ENCODE results near the gene GSTA2. TPM values are rescaled to one million over a fixed set of nuclear protein-coding genes. Genes with fewer than 3 reads are reported as not detected.
"Not testable (repeated sequence)": the region's sequence is repeated elsewhere in the genome, so short reads cannot be mapped to it uniquely, and the experiment has no call there.

GSTA2 gene
- not detected for total RNA-seq

DNA sequence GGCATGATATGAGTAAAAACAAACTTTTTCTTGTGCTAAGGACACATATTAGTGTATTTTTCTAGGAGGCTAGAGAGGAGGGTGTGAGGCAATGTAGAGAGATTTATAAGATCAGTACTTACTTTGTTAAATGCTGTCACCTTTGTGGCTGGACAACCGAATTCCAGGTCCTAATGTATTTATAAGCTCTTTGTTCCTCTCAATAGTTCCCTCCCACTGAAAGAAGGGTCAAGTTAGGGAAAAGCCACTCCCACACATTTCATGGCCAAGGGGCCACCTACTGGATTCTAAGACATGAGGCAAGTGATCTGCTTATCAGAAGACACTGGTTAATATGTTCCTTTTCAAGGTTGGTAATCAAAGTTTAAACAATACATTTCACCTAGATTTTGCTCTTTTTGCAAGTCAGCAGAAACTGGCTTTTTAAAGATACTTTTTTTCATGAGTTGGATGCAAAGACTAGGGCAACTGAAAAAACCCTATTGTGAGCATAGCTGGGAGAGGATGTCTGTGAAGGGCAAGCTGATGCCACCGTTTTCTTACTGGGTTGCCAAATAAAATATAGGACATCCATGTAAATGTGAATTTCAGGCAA lies at the start of gene GSTA2:
GSTA2 (minus strand) TSS at position 154 of the 595 bp plus-strand sequence. CDS start 5,528 bp downstream, outside the sequence.
- H3K27ac Mint-ChIP-seq; H3K4me1 Mint-ChIP-seq; H3K36me3 Mint-ChIP-seq (ENCODE audit: low read depth); H3K9me3 Mint-ChIP-seq (ENCODE audit: low read depth); POLR2A ChIA-PET; H3K4me3 Mint-ChIP-seq; intact Hi-C loops (cut with DNase I, micrococcal nuclease); DNase-seq; ATAC-seq; H3K27me3 Mint-ChIP-seq; CTCF ChIA-PET: not testable (repeated sequence)

DNA sequence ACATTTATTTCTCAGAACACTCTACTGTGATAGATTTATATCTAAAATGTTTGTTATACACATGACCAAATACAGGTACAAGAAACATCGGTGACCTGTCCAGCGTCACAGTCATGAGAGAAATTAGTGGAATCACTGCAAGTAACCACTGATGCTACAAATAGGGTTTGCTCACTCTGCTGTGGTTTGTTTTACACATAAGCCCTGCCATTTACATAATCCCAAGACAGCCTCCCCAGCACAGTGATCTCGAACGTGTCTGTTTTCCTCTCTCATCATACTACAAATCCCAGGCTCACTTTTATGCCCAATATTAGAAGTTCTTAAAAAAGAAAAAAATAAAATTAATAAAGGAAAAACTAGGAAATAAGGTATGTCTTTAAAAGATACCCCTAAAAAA lies 46.5 kb upstream of the GSTA2 start:
- H3K27ac Mint-ChIP-seq; H3K4me3 Mint-ChIP-seq; H3K4me1 Mint-ChIP-seq; H3K36me3 Mint-ChIP-seq (ENCODE audit: low read depth); H3K9me3 Mint-ChIP-seq (ENCODE audit: low read depth); POLR2A ChIA-PET; ATAC-seq; DNase-seq: not testable (repeated sequence)
- CTCF ChIA-PET = interaction anchor here (0.7 kb wide), 1 partner anchor 253 kb away, joined by 3 read pairs; no protein-coding TSS in a partner anchor
- H3K27me3 Mint-ChIP-seq = peaks cover 17% of the 10 kb centered on the region
- intact Hi-C loops (cut with DNase I, micrococcal nuclease) = loop anchor here in 1 of 2 experiments (10.0 kb wide), 1 partner anchor 675 kb away; no protein-coding TSS in a partner anchor

DNA sequence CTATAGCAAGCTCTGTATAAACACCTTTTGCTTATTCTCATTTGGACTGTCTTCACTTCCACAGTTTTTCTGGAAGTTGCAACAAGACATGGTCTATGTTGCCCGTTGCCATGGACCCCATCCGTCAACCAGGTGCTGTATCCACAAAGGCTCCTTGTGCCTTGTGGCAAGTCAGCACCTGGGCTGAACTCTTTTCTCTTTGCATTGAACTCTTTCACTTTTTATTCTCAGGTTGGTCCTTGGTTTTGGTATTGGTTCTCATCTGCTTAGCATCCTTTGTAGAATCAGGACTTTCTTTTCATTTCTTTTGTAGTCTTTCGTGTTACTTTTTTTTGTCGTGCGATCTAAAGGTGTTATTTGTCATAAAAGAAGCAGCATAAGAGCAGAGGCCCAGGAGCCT lies 45.4 kb upstream of the GSTA2 start:
- ATAC-seq (no peak), DNase-seq (no peak)
- no peaks in the 10 kb centered on the region for H3K9me3 Mint-ChIP-seq (ENCODE audit: low read depth)
- H3K4me1 Mint-ChIP-seq = no peaks in the 10 kb centered on the region
- peaks cover 23% of the 10 kb centered on the region for H3K27me3 Mint-ChIP-seq
- ChIA-PET CTCF (no interaction called here), POLR2A (no interaction called here)
- H3K36me3 Mint-ChIP-seq (ENCODE audit: low read depth) = no peaks in the 10 kb centered on the region
- intact Hi-C loops (cut with DNase I, micrococcal nuclease) = no loop called here
- H3K4me3 Mint-ChIP-seq = no peak overlapping the region
- H3K27ac Mint-ChIP-seq = no peak overlapping the region

DNA sequence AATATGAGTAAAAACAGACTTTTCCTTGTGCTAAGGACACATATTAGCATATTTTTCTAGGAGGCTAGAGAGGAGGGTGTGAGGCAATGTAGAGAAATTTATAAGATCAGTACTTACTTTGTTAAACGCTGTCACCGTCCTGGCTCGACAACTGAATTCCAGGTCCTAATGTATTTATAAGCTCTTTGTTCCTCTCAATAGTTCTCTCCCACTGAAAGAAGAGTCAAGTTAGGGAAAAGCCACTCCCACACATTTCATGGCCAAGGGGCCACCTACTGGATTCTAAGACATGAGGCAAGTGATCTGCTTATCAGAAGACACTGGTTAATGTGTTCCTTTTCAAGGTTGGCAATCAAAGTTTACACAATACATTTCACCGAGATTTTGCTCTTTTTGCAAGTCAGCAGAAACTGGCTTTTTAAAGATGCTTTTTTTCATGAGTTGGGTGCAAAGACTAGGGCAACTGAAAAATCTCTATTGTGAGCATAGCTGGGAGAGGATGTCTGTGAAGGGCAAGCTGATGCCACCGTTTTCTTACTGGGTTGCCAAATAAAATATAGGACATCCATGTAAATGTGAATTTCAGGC lies 40.5 kb upstream of the GSTA2 start, which contains the start of gene GSTA1:
GSTA1 (minus strand) TSS at position 149 of the 588 bp plus-strand sequence. CDS start 4,549 bp downstream, outside the sequence.
- H3K27ac Mint-ChIP-seq = not testable (repeated sequence)

DNA sequence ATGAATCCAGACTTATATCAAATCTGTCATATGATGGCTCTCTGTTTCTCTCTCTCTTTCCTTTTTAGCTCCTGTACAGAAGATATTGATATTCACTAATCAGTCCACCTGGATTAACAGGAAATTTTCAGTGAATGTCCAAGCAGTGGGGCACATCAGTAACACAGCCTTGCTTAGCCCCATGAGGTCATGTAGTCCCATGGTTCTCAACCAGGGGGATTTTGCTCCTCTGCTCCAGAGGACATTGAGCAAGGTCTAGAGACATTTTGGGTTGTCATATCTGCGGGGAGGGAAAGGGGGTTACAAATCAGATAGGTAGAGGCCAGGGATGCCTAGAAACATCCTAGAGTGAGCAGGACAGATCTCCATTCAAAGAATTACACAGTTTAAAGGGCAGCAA lies 39.5 kb upstream of the GSTA2 start:
- ATAC-seq = no peak
- Mint-ChIP-seq H3K4me1 (no peaks in the 10 kb centered on the region), H3K36me3 (ENCODE audit: low read depth) (no peaks in the 10 kb centered on the region), H3K9me3 (ENCODE audit: low read depth) (no peaks in the 10 kb centered on the region), H3K27me3 (peaks cover 26% of the 10 kb centered on the region), H3K4me3 (no peak overlapping the region), H3K27ac (no peak overlapping the region)
- intact Hi-C loops (cut with DNase I, micrococcal nuclease) = no loop called here
- no peak for DNase-seq
- CTCF ChIA-PET = no interaction called here
- POLR2A ChIA-PET = interaction anchor here (0.6 kb wide), 1 partner anchor 19 kb away, joined by 3 read pairs; no protein-coding TSS in a partner anchor

More for the DNA sequence above, 40.5 kb upstream of the GSTA2 start, which contains the start of gene GSTA1:
- H3K9me3 Mint-ChIP-seq (ENCODE audit: low read depth); CTCF ChIA-PET; H3K36me3 Mint-ChIP-seq (ENCODE audit: low read depth); H3K4me1 Mint-ChIP-seq; ATAC-seq; H3K4me3 Mint-ChIP-seq; DNase-seq; intact Hi-C loops (cut with DNase I, micrococcal nuclease): not testable (repeated sequence)
- peaks cover 29% of the 10 kb centered on the region for H3K27me3 Mint-ChIP-seq
- POLR2A ChIA-PET = interaction anchor here (0.6 kb wide), 1 partner anchor 18 kb away, joined by 3 read pairs; no protein-coding TSS in a partner anchor

DNA sequence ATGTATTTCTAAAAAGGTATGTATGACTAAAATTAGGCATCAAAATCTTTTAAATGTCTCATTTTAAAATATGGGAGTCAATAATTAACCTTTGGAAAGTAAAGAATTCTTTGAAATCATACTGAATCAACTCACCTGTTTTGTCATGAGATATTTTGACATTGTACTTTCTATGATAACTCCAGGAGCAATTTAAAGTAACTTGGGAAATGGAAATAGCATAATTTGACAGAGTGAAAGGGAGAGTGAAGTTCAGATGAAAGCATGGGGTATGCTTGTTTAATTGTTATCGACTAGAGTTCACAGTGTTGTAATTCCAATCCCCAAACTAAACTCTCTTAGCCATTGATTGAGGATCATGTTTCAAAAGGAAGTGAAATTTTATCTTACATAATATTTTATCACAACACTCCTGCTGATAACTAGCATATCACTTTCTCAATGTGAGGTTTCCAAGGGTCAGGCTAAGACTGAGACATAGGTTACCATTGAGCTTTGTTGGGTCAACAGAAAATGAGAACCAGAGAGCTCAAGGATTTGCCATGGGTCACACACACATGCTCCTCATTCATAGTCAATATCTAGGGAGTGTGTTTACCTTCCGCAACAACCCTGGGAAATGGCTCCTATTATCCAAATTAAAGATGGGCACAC lies 38.0 kb upstream of the GSTA2 start:
- Mint-ChIP-seq H3K36me3 (ENCODE audit: low read depth) (no peaks in the 10 kb centered on the region), H3K9me3 (ENCODE audit: low read depth) (no peaks in the 10 kb centered on the region), H3K27ac (no peak overlapping the region), H3K4me1 (no peaks in the 10 kb centered on the region), H3K27me3 (peaks cover 26% of the 10 kb centered on the region), H3K4me3 (no peak overlapping the region)
- no peak for DNase-seq
- intact Hi-C loops (cut with DNase I, micrococcal nuclease) = no loop called here
- CTCF ChIA-PET = interaction anchor here (1.4 kb wide), 1 partner anchor 18 kb away, joined by 5 read pairs; no protein-coding TSS in a partner anchor
- POLR2A ChIA-PET = no interaction called here
- no peak for ATAC-seq

DNA sequence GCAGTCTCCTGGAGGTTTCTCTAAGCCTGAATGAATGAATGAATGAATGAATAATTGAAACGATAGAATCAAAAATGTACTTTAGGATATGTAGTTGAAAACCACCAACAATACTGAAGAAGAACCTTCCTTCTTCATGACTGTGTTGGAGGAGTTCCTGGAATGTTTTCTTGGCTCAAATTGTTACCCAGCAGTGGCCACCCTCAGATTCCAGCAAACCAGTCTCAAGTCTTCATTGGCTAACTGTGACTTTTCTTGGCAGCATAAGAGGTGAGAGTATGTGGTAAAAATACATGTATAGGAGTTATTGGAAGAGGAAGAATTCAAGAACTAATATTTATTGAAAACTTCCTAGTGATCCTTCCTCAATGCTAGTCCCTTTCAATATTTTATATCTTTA lies 36.0 kb upstream of the GSTA2 start:
- H3K4me3 Mint-ChIP-seq; POLR2A ChIA-PET; H3K27ac Mint-ChIP-seq; intact Hi-C loops (cut with DNase I, micrococcal nuclease); H3K36me3 Mint-ChIP-seq (ENCODE audit: low read depth); ATAC-seq; H3K9me3 Mint-ChIP-seq (ENCODE audit: low read depth); CTCF ChIA-PET; H3K4me1 Mint-ChIP-seq; DNase-seq: not testable (repeated sequence)
- H3K27me3 Mint-ChIP-seq = peaks cover 25% of the 10 kb centered on the region

DNA sequence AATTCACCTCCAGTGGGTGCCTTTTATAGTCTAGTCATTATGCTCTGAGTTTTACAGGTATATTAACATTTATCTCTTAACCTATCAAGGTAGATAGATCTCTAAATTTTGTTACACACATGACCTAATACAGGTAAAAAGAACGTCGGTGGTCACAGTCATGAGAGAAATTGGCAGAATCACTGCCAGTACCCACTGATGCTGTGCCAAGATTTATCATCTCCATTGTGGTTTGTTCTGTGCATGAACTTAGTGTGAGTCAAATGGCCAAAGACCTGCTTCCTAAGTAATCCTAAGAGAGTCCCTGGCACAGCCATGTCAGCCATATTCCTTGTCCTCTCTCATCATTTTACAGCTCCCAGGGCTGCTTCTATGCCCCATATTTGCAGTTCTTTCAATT lies 31.1 kb upstream of the GSTA2 start:
- intact Hi-C loops (cut with DNase I, micrococcal nuclease); H3K4me3 Mint-ChIP-seq; CTCF ChIA-PET; H3K9me3 Mint-ChIP-seq (ENCODE audit: low read depth); H3K36me3 Mint-ChIP-seq (ENCODE audit: low read depth); H3K27ac Mint-ChIP-seq; DNase-seq; H3K4me1 Mint-ChIP-seq; POLR2A ChIA-PET; ATAC-seq: not testable (repeated sequence)
- peaks cover 11% of the 10 kb centered on the region for H3K27me3 Mint-ChIP-seq

DNA sequence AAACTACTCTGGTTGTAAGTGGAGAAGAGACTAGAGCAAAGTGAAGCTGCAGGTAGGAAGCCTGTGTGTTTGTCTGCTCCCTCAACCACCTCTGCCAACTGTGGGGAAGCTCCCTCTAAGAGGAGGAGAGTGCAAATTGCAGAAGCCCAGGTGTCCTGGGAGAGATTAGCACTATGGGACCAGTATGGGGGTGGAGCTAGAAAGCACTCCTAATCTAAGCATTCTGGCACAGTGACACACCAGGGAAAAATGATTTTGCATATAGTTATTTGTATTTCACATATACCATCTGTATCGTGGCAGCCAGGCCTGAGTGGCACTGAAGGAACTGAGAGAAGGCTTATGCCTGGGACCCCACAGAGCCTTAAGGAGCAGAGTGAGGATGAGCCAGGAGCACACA lies 27.6 kb upstream of the GSTA2 start:
- no peaks in the 10 kb centered on the region for H3K36me3 Mint-ChIP-seq (ENCODE audit: low read depth)
- H3K4me3 Mint-ChIP-seq = no peak overlapping the region
- no peak for ATAC-seq
- ChIA-PET POLR2A (no interaction called here), CTCF (no interaction called here)
- no peak overlapping the region for H3K27ac Mint-ChIP-seq
- intact Hi-C loops (cut with DNase I, micrococcal nuclease) = no loop called here
- DNase-seq = no peak
- H3K4me1 Mint-ChIP-seq = no peaks in the 10 kb centered on the region
- H3K9me3 Mint-ChIP-seq (ENCODE audit: low read depth) = no peaks in the 10 kb centered on the region
- peaks cover 10% of the 10 kb centered on the region for H3K27me3 Mint-ChIP-seq

DNA sequence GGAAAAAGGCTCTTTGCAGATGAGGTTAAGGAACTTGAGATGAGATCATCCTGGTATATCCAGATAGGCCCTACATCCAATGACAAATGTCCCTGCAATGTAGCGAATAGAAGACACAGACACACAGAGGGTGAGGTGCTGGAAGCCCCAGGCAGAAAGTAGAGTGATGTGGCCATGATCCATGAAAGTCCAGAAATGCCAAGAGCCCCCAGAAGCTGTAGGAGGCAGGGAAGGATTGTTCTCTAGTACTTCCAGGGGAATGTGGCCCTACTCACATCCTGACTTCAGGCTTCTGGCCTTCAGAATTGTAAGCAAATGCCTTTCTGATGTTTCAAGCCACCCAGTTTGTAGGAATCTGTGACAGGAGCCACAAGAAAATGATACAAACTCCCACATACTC lies 26.4 kb upstream of the GSTA2 start:
- H3K4me1 Mint-ChIP-seq; intact Hi-C loops (cut with DNase I, micrococcal nuclease); ATAC-seq; CTCF ChIA-PET; POLR2A ChIA-PET; H3K9me3 Mint-ChIP-seq (ENCODE audit: low read depth); H3K27me3 Mint-ChIP-seq; DNase-seq; H3K36me3 Mint-ChIP-seq (ENCODE audit: low read depth); H3K27ac Mint-ChIP-seq; H3K4me3 Mint-ChIP-seq: not testable (repeated sequence)

DNA sequence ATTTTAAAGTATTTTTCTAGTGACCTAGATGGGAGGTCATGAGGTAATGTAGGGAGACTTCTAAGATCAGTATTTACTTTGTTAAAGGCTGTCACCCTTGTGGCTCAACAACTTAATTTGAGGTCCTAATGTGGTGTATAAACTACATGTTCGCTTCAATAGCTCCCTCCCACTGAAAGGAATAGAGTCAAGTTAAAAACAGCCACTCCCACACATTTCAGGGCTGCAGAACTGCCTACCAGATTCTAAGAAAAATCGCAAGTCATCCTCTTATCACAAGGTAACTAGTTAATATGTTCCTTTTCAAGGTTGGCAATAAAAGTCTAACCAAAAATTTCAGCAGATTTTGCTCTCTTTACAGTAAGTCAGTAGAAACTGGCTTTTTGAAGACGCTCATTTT lies 25.2 kb upstream of the GSTA2 start:
- DNase-seq (no peak), ATAC-seq (no peak)
- H3K4me1 Mint-ChIP-seq = no peaks in the 10 kb centered on the region
- intact Hi-C loops (cut with DNase I, micrococcal nuclease) = no loop called here
- no peak overlapping the region for H3K27ac Mint-ChIP-seq
- H3K27me3 Mint-ChIP-seq = peaks cover 7% of the 10 kb centered on the region
- ChIA-PET CTCF (no interaction called here), POLR2A (no interaction called here)
- no peaks in the 10 kb centered on the region for H3K9me3 Mint-ChIP-seq (ENCODE audit: low read depth)
- H3K36me3 Mint-ChIP-seq (ENCODE audit: low read depth) = no peaks in the 10 kb centered on the region
- no peak overlapping the region for H3K4me3 Mint-ChIP-seq

DNA sequence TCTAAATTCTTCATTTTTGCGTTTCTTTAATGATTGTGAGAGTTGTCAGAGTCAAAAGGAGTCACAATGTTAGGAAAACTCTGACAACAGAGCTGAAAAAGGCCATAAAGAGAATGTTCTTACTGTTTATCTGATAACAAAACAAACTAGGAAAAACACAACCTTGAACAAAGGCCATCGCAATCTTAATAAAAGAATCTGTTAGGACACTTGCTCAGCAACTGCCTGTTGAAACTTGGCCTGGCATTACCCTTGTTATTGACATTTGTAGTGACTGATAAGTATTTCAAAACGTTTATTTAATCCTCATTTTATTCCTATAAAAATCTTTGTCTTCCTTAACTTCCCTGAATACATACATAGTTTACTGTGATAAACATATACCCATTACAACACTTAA lies 24.6 kb upstream of the GSTA2 start:
- H3K27me3 Mint-ChIP-seq = peaks cover 3% of the 10 kb centered on the region
- no peaks in the 10 kb centered on the region for H3K4me1 Mint-ChIP-seq
- no peak overlapping the region for H3K4me3 Mint-ChIP-seq
- no peaks in the 10 kb centered on the region for H3K9me3 Mint-ChIP-seq (ENCODE audit: low read depth)
- CTCF ChIA-PET = no interaction called here
- POLR2A ChIA-PET = no interaction called here
- DNase-seq = no peak
- intact Hi-C loops (cut with DNase I, micrococcal nuclease) = no loop called here
- no peak overlapping the region for H3K27ac Mint-ChIP-seq
- H3K36me3 Mint-ChIP-seq (ENCODE audit: low read depth) = no peaks in the 10 kb centered on the region
- ATAC-seq = no peak

Data from activated CD4-positive, alpha-beta T cell treated with anti-CD3 and anti-CD28 coated beads for 36 hours (primary cell).